NCI-H1436 treated with DMSO at 0.1 percent for 48 hours (cell line): ENCODE measurements around the gene NKIRAS2.
A peak's percentile ranks its signal among the peaks of the same experiment; 100 is the strongest.
"Not testable (repeated sequence)": the region's sequence is repeated elsewhere in the genome, so short reads cannot be mapped to it uniquely, and the experiment has no call there.

Experiments used
- DNase-seq: peaks from one replicate; lab custom pipeline; 2025; lab: John Stamatoyannopoulos, UW

NKIRAS2 gene

GRCh38 chr17:41998497-41998896 is 21.4 kb upstream of the NKIRAS2 start:
- no peak for DNase-seq

- DNase-seq, result no peak
Measured at GRCh38 chr17:42000413-42001133, 19.3 kb upstream of the NKIRAS2 start.

GRCh38 chr17:42001729-42002128 is 18.2 kb upstream of the NKIRAS2 start:
- no peak for DNase-seq

- no peak for DNase-seq
Measured at GRCh38 chr17:42002175-42002791, 17.6 kb upstream of the NKIRAS2 start.

GRCh38 chr17:42002792-42003301 is 17.0 kb upstream of the NKIRAS2 start:
- DNase-seq, result no peak

- no peak for DNase-seq
Measured at GRCh38 chr17:42005166-42005565, 14.7 kb upstream of the NKIRAS2 start.

- no peak for DNase-seq
Measured at GRCh38 chr17:42009170-42009569, 10.7 kb upstream of the NKIRAS2 start.

GRCh38 chr17:42010266-42010680 is 9.6 kb upstream of the NKIRAS2 start:
- DNase-seq, result not testable (repeated sequence)

GRCh38 chr17:42010898-42011516 is 8.9 kb upstream of the NKIRAS2 start:
- no peak for DNase-seq

GRCh38 chr17:42012363-42012762 is 7.5 kb upstream of the NKIRAS2 start:
- not testable (repeated sequence) for DNase-seq

- DNase-seq, result not testable (repeated sequence)
Measured at GRCh38 chr17:42013740-42014139, 6.2 kb upstream of the NKIRAS2 start.

- no peak for DNase-seq
Measured at GRCh38 chr17:42016411-42016831, 3.5 kb upstream of the NKIRAS2 start.

- peak; percentile 77 for DNase-seq
Measured at GRCh38 chr17:42016941-42017865, 2.7 kb upstream of the NKIRAS2 start, which contains the start of gene DNAJC7. Gene DNAJC7, minus strand, starts transcription at chr17:42017439. Its CDS starts 23 bp downstream, at chr17:42017416.

- no peak for DNase-seq
Measured at GRCh38 chr17:42017866-42018200, 2.1 kb upstream of the NKIRAS2 start.

GRCh38 chr17:42018339-42018738 is 1.6 kb upstream of the NKIRAS2 start:
- DNase-seq, result no peak

- no peak for DNase-seq
Measured at GRCh38 chr17:42018988-42019387, 902 bp upstream of the NKIRAS2 start.

- DNase-seq, result not testable (repeated sequence)
Measured at GRCh38 chr17:42020845-42021244, 955 bp downstream of the NKIRAS2 start.

GRCh38 chr17:42023524-42024349 is 3.8 kb downstream of the NKIRAS2 start:
- DNase-seq, result no peak

- DNase-seq, result no peak
Measured at GRCh38 chr17:42025191-42025579, 5.3 kb downstream of the NKIRAS2 start.

GRCh38 chr17:42025936-42026335 is 6.0 kb downstream of the NKIRAS2 start:
- DNase-seq, result no peak
